IPS-20b (cell line): Measurements from ENCODE around the gene DDAH2.

Experiments
- H3K27ac ChIP-seq: one replicate; pipeline ENCODE4 v1.5.1; 2013; ENCODE audit warnings: low read length
- H3K27me3 ChIP-seq: 2 replicates; pipeline ENCODE4 v1.6.1; 2013; ENCODE audit warnings: mild to moderate bottlenecking, low read length, inconsistent platforms; ENCODE audit not compliant: insufficient read depth
- H3K36me3 ChIP-seq: 2 replicates; pipeline ENCODE4 v1.6.1; 2013; ENCODE audit warnings: low read depth, mild to moderate bottlenecking, inconsistent platforms, low read length, moderate library complexity; ENCODE audit not compliant: insufficient read depth
- H3K4me1 ChIP-seq: 2 replicates; pipeline ENCODE4 v1.6.1; 2013; ENCODE audit warnings: mild to moderate bottlenecking, control low read depth, inconsistent platforms, low read length, moderate library complexity; ENCODE audit not compliant: insufficient read depth
- H3K4me3 ChIP-seq: 2 replicates; pipeline ENCODE4 v1.5.1; 2013; ENCODE audit warnings: mild to moderate bottlenecking, low read length, inconsistent platforms
- H3K9ac ChIP-seq: 2 replicates; pipeline ENCODE4 v1.6.1; 2013; ENCODE audit warnings: low read depth, mild to moderate bottlenecking, inconsistent platforms, low read length, moderate library complexity
- H3K9me3 ChIP-seq: 2 replicates; pipeline ENCODE4 v1.6.1; 2013; ENCODE audit warnings: mild to moderate bottlenecking, low read depth, low read length, inconsistent platforms; ENCODE audit not compliant: insufficient read depth

DDAH2 gene

GRCh38 chr6:31758281-31758680 lies 29.2 kb upstream of the DDAH2 start:
- no peak overlapping the region for H3K9ac ChIP-seq

GRCh38 chr6:31752739-31753319 lies 23.7 kb upstream of the DDAH2 start:
- peaks cover 5% of the 10 kb centered on the region; the same call in 1 of the 2 replicates for H3K36me3 ChIP-seq
- H3K27me3 ChIP-seq = no peaks in the 10 kb centered on the region
- no peaks in the 10 kb centered on the region for H3K9me3 ChIP-seq
- no peak overlapping the region for H3K9ac ChIP-seq
- H3K4me3 ChIP-seq = no peak overlapping the region
- no peak overlapping the region for H3K27ac ChIP-seq
- no peaks in the 10 kb centered on the region for H3K4me1 ChIP-seq

More at GRCh38 chr6:31758281-31758680, 29.2 kb upstream of the DDAH2 start:
- no peaks in the 10 kb centered on the region for H3K27me3 ChIP-seq
- no peak overlapping the region for H3K27ac ChIP-seq
- peaks cover 21% of the 10 kb centered on the region for H3K36me3 ChIP-seq
- no peaks in the 10 kb centered on the region for H3K9me3 ChIP-seq
- peaks cover 2% of the 10 kb centered on the region; the same call in 1 of the 2 replicates for H3K4me1 ChIP-seq
- H3K4me3 ChIP-seq = no peak overlapping the region

GRCh38 chr6:31750411-31751022 lies 21.4 kb upstream of the DDAH2 start:
- Histone ChIP-seq H3K9me3 (no peaks in the 10 kb centered on the region), H3K4me3 (no peak overlapping the region), H3K9ac (no peak overlapping the region), H3K27me3 (no peaks in the 10 kb centered on the region), H3K27ac (no peak overlapping the region), H3K36me3 (peaks cover 9% of the 10 kb centered on the region; the same call in 1 of the 2 replicates), H3K4me1 (no peaks in the 10 kb centered on the region)

- H3K4me3 ChIP-seq = no peak overlapping the region
- H3K4me1 ChIP-seq = no peaks in the 10 kb centered on the region
- no peak overlapping the region for H3K9ac ChIP-seq
- H3K9me3 ChIP-seq = no peaks in the 10 kb centered on the region
- H3K27me3 ChIP-seq = no peaks in the 10 kb centered on the region
- peaks cover 9% of the 10 kb centered on the region; the same call in 1 of the 2 replicates for H3K36me3 ChIP-seq
- no peak overlapping the region for H3K27ac ChIP-seq
These were observed 20.4 kb upstream of the DDAH2 start for GRCh38 chr6:31749301-31750036.

- Histone ChIP-seq H3K4me1 (peaks cover 3% of the 10 kb centered on the region; the same call in 1 of the 2 replicates), H3K4me3 (no peak overlapping the region), H3K9me3 (no peaks in the 10 kb centered on the region), H3K27ac (no peak overlapping the region), H3K27me3 (no peaks in the 10 kb centered on the region), H3K36me3 (peaks cover 16% of the 10 kb centered on the region), H3K9ac (no peak overlapping the region)
These were observed 15.3 kb upstream of the DDAH2 start for GRCh38 chr6:31744422-31744821.

GRCh38 chr6:31742894-31743293 lies 13.8 kb upstream of the DDAH2 start:
- no peak overlapping the region for H3K9ac ChIP-seq
- no peaks in the 10 kb centered on the region for H3K9me3 ChIP-seq
- H3K36me3 ChIP-seq = peaks cover 16% of the 10 kb centered on the region
- H3K27me3 ChIP-seq = no peaks in the 10 kb centered on the region
- peaks cover 15% of the 10 kb centered on the region for H3K4me1 ChIP-seq
- H3K27ac ChIP-seq = no peak overlapping the region
- H3K4me3 ChIP-seq = no peak overlapping the region

GRCh38 chr6:31741815-31742214 lies 12.7 kb upstream of the DDAH2 start:
- Histone ChIP-seq H3K9ac (no peak overlapping the region), H3K27me3 (no peaks in the 10 kb centered on the region), H3K36me3 (peaks cover 11% of the 10 kb centered on the region), H3K4me1 (peaks cover 25% of the 10 kb centered on the region), H3K4me3 (no peak overlapping the region), H3K9me3 (no peaks in the 10 kb centered on the region), H3K27ac (no peak overlapping the region)

- H3K27me3 ChIP-seq = no peaks in the 10 kb centered on the region
These were observed 11.5 kb upstream of the DDAH2 start for GRCh38 chr6:31740397-31741223.

GRCh38 chr6:31739639-31740396 lies 10.7 kb upstream of the DDAH2 start, which contains the start of gene MSH5:
TSS of gene MSH5 (plus strand) at chr6:31740005. CDS start at chr6:31740467, 462 bp downstream.
- Histone ChIP-seq H3K9ac (peak within 1 kb of the TSS; percentile 91), H3K9me3 (no peaks in the 10 kb centered on the region), H3K4me1 (peaks cover 28% of the 10 kb centered on the region), H3K36me3 (peaks cover 11% of the 10 kb centered on the region), H3K27me3 (no peaks in the 10 kb centered on the region), H3K4me3 (peak within 1 kb of the TSS; percentile 64), H3K27ac (peak within 1 kb of the TSS; percentile 90)

More at GRCh38 chr6:31740397-31741223, 11.5 kb upstream of the DDAH2 start:
- Histone ChIP-seq H3K9me3 (no peaks in the 10 kb centered on the region), H3K9ac (peak overlapping the region; percentile 91), H3K27ac (peak overlapping the region; percentile 90), H3K4me3 (peak overlapping the region; percentile 64), H3K4me1 (peaks cover 28% of the 10 kb centered on the region), H3K36me3 (peaks cover 11% of the 10 kb centered on the region)

GRCh38 chr6:31737991-31738979 lies 9.2 kb upstream of the DDAH2 start:
- H3K27ac ChIP-seq = no peak overlapping the region
- H3K36me3 ChIP-seq = peaks cover 22% of the 10 kb centered on the region
- peak overlapping the region; percentile 44; the same call in 1 of the 2 replicates for H3K4me3 ChIP-seq
- no peaks in the 10 kb centered on the region for H3K27me3 ChIP-seq
- peak overlapping the region; percentile 73; the same call in 1 of the 2 replicates for H3K9ac ChIP-seq
- H3K4me1 ChIP-seq = peaks cover 34% of the 10 kb centered on the region
- H3K9me3 ChIP-seq = no peaks in the 10 kb centered on the region
